Activated effector memory CD4-positive, alpha-beta T cell treated with anti-CD3 and anti-CD28 coated beads, Interleukin-2, amount 50 U/mL, for 16 hours (primary cell): ENCODE results near the gene ZNF620.
"Not testable (repeated sequence)": the region's sequence is repeated elsewhere in the genome, so short reads cannot be mapped to it uniquely, and the experiment has no call there.

Experiments
- DNase-seq: peaks from one replicate; pipeline ENCODE4 v3.0.0-alpha.2; 2020

The ZNF620 gene

GRCh38 chr3:40505599-40506462 lies at the start of gene ZNF620:
ZNF620 (plus strand) TSS chr3:40506039; CDS start chr3:40506353, 314 bp downstream.
- DNase-seq, result peak; percentile 82

- DNase-seq, result no peak
Observed at GRCh38 chr3:40456279-40456939, 49.4 kb upstream of the ZNF620 start.

- peak; percentile 98 for DNase-seq
Observed at GRCh38 chr3:40456940-40457823, 48.7 kb upstream of the ZNF620 start, which contains the start of gene RPL14. RPL14 (plus strand) TSS chr3:40457339; CDS start chr3:40457472, 133 bp downstream.

GRCh38 chr3:40458473-40458872 lies 47.4 kb upstream of the ZNF620 start:
- no peak for DNase-seq

GRCh38 chr3:40460481-40460880 lies 45.4 kb upstream of the ZNF620 start:
- not testable (repeated sequence) for DNase-seq

- no peak for DNase-seq
Observed at GRCh38 chr3:40461161-40461560, 44.7 kb upstream of the ZNF620 start.

- not testable (repeated sequence) for DNase-seq
Observed at GRCh38 chr3:40462838-40463237, 43.0 kb upstream of the ZNF620 start.

- no peak for DNase-seq
Observed at GRCh38 chr3:40463579-40463978, 42.3 kb upstream of the ZNF620 start.

- DNase-seq, result no peak
Observed at GRCh38 chr3:40464339-40465110, 41.3 kb upstream of the ZNF620 start.

- DNase-seq, result no peak
Observed at GRCh38 chr3:40465111-40465407, 40.8 kb upstream of the ZNF620 start.

- no peak for DNase-seq
Observed at GRCh38 chr3:40465456-40465855, 40.4 kb upstream of the ZNF620 start.

- no peak for DNase-seq
Observed at GRCh38 chr3:40468018-40468417, 37.8 kb upstream of the ZNF620 start.

GRCh38 chr3:40470701-40471100 lies 35.1 kb upstream of the ZNF620 start:
- no peak for DNase-seq

GRCh38 chr3:40476478-40477470 lies 29.1 kb upstream of the ZNF620 start, which contains the start of gene ZNF619:
ZNF619 (plus strand) TSS chr3:40477122; CDS start chr3:40477980, 858 bp downstream.
- peak; percentile 83 for DNase-seq

GRCh38 chr3:40477666-40478065 lies 28.2 kb upstream of the ZNF620 start:
- DNase-seq, result no peak

GRCh38 chr3:40487172-40487571 lies 18.7 kb upstream of the ZNF620 start:
- no peak for DNase-seq

- no peak for DNase-seq
Observed at GRCh38 chr3:40490916-40491315, 14.9 kb upstream of the ZNF620 start.

- no peak for DNase-seq
Observed at GRCh38 chr3:40494698-40495097, 11.1 kb upstream of the ZNF620 start.

GRCh38 chr3:40497288-40497687 lies 8.6 kb upstream of the ZNF620 start:
- no peak for DNase-seq

GRCh38 chr3:40499952-40500351 lies 5.9 kb upstream of the ZNF620 start:
- DNase-seq, result no peak

- no peak for DNase-seq
Observed at GRCh38 chr3:40502034-40502433, 3.8 kb upstream of the ZNF620 start.
